ENCODE results near the gene KLK15.

GRCh38 chr19:50817941-50818858, 15.2 kb downstream of the KLK15 start:
- TF ChIP-seq CTCF (IDR thresholded peaks at IDR 0.05), result no peak
- TF ChIP-seq POLR2A (IDR thresholded peaks at IDR 0.05), result no peak
- no peak for TF ChIP-seq EP300 (IDR thresholded peaks at IDR 0.05)

All from tibial nerve (tissue), 4 donors.